ENCODE measurements around the gene AHR. TPM values are rescaled to one million over a fixed set of nuclear protein-coding genes. Genes with fewer than 3 reads are reported as not detected.

The AHR gene
- total RNA-seq, 2 donors from 2014 or later = 5.6 to 6.0 TPM

GRCh38 chr7:17274551-17275245 is 23.8 kb upstream of the AHR start:
- no peaks in the 10 kb centered on the region for H3K36me3 ChIP-seq (ENCODE audit: control insufficient read depth, insufficient read depth, low read length)
- no peak for DNase-seq
- no peak overlapping the region for H3K27ac ChIP-seq (ENCODE audit: low read depth, low read length)
- TF ChIP-seq CTCF (conservative IDR thresholded peaks at IDR 0.05) = no peak
- Mint-ChIP-seq H3K9me3 (peaks cover 10% of the 10 kb centered on the region), H3K36me3 (ENCODE audit: low read depth) (no peaks in the 10 kb centered on the region), H3K27me3 (ENCODE audit: insufficient read depth) (no peaks in the 10 kb centered on the region), H3K27ac (no peak overlapping the region), H3K4me3 (no peak overlapping the region), H3K4me1 (no peaks in the 10 kb centered on the region)
- H3K9me3 ChIP-seq (ENCODE audit: control insufficient read depth, low read length) = peaks cover 11% of the 10 kb centered on the region
- H3K27me3 ChIP-seq (ENCODE audit: control insufficient read depth, insufficient read depth, low read length, poor library complexity, severe bottlenecking) = no peaks in the 10 kb centered on the region
- H3K4me3 ChIP-seq (ENCODE audit: low read length) = no peak overlapping the region
- H3K9ac ChIP-seq (ENCODE audit: extremely low read depth, low read length, poor library complexity, severe bottlenecking) = no peak overlapping the region
- no peaks in the 10 kb centered on the region for H3K4me1 ChIP-seq (ENCODE audit: control insufficient read depth, insufficient read depth, low read length)
- WGBS, 2 experiments (ENCODE audit: insufficient coverage in 1 of 2, insufficient read length in 1 of 2) = 86 to 94% methylated on average over 3 to 5 of the region's 5 CpGs

GRCh38 chr7:17275749-17276671 is 22.4 kb upstream of the AHR start:
- no peaks in the 10 kb centered on the region for H3K36me3 ChIP-seq (ENCODE audit: control insufficient read depth, insufficient read depth, low read length)
- H3K4me1 ChIP-seq (ENCODE audit: control insufficient read depth, insufficient read depth, low read length) = no peaks in the 10 kb centered on the region
- H3K9ac ChIP-seq (ENCODE audit: extremely low read depth, low read length, poor library complexity, severe bottlenecking) = no peak overlapping the region
- WGBS, 2 experiments (ENCODE audit: insufficient coverage in 1 of 2, insufficient read length in 1 of 2) = 96 to 100% methylated on average over 1 to 4 of the region's 4 CpGs
- no peak overlapping the region for H3K27ac Mint-ChIP-seq
- no peaks in the 10 kb centered on the region for H3K4me1 Mint-ChIP-seq
- no peak overlapping the region for H3K4me3 Mint-ChIP-seq
- DNase-seq = no peak
- H3K27ac ChIP-seq (ENCODE audit: low read depth, low read length) = no peak overlapping the region
- H3K27me3 ChIP-seq (ENCODE audit: control insufficient read depth, insufficient read depth, low read length, poor library complexity, severe bottlenecking) = no peaks in the 10 kb centered on the region
- no peaks in the 10 kb centered on the region for H3K9me3 ChIP-seq (ENCODE audit: control insufficient read depth, low read length)
- no peaks in the 10 kb centered on the region for H3K27me3 Mint-ChIP-seq (ENCODE audit: insufficient read depth)
- H3K4me3 ChIP-seq (ENCODE audit: low read length) = no peak overlapping the region
- H3K36me3 Mint-ChIP-seq (ENCODE audit: low read depth) = no peaks in the 10 kb centered on the region
- no peak for TF ChIP-seq CTCF (conservative IDR thresholded peaks at IDR 0.05)
- no peaks in the 10 kb centered on the region for H3K9me3 Mint-ChIP-seq

- Histone ChIP-seq H3K27ac (ENCODE audit: low read depth, low read length) (no peak overlapping the region), H3K4me3 (ENCODE audit: low read length) (no peak overlapping the region), H3K36me3 (ENCODE audit: control insufficient read depth, insufficient read depth, low read length) (no peaks in the 10 kb centered on the region), H3K4me1 (ENCODE audit: control insufficient read depth, insufficient read depth, low read length) (no peaks in the 10 kb centered on the region), H3K9ac (ENCODE audit: extremely low read depth, low read length, poor library complexity, severe bottlenecking) (no peak overlapping the region), H3K27me3 (ENCODE audit: control insufficient read depth, insufficient read depth, low read length, poor library complexity, severe bottlenecking) (no peaks in the 10 kb centered on the region), H3K9me3 (ENCODE audit: control insufficient read depth, low read length) (no peaks in the 10 kb centered on the region)
- 91% methylated on average over 3 of the region's 4 CpGs; no CpG with 5 or more reads in 1 of the 2 experiments for WGBS, 2 experiments (ENCODE audit: insufficient coverage in 1 of 2, insufficient read length in 1 of 2)
- Mint-ChIP-seq H3K36me3 (ENCODE audit: low read depth) (no peaks in the 10 kb centered on the region), H3K27me3 (ENCODE audit: insufficient read depth) (no peaks in the 10 kb centered on the region), H3K4me3 (no peak overlapping the region), H3K27ac (no peak overlapping the region), H3K4me1 (no peaks in the 10 kb centered on the region), H3K9me3 (no peaks in the 10 kb centered on the region)
- no peak for DNase-seq
- TF ChIP-seq CTCF (conservative IDR thresholded peaks at IDR 0.05) = no peak
Measured at GRCh38 chr7:17279061-17279460, 19.4 kb upstream of the AHR start.
